Mammary epithelial cell (primary cell): Measurements from ENCODE around the gene PPIL6.
A peak's percentile ranks its signal among the peaks of the same experiment; 100 is the strongest.

Experiments used
- CTCF ChIP-seq, 2 donors: IDR thresholded peaks in 1 of 2; conservative IDR thresholded peaks in 1 of 2; 2 replicates each; pipeline ENCODE4 v1.5.1; 2011 to 2012; ENCODE audit warnings: inconsistent platforms in 2 of 2, low read length in 2 of 2, mild to moderate bottlenecking in 2 of 2, control low read depth in 1 of 2, low read depth in 1 of 2; ENCODE audit not compliant: insufficient read depth in 1 of 2; ENCODE audit errors: extremely low read depth in 1 of 2
- EZH2 ChIP-seq: IDR thresholded peaks from 2 replicates; pipeline ENCODE4 v1.6.1; 2012; ENCODE audit warnings: low read length, inconsistent platforms, borderline replicate concordance

- TF ChIP-seq CTCF (conservative IDR thresholded peaks at IDR 0.05 in 1 of 2, IDR thresholded peaks at IDR 0.05 in 1 of 2; ENCODE audit: extremely low read depth in 1 of 2, insufficient read depth in 1 of 2, low read depth in 1 of 2, low read length in 2 of 2), result peak; percentile 5 to 37
- TF ChIP-seq EZH2, result no peak
These were observed 815 bp upstream of the PPIL6 start for GRCh38 chr6:109441069-109441816.
